ENCODE measurements around the gene DUOX2. TPM values are rescaled to one million over a fixed set of nuclear protein-coding genes. Genes with fewer than 3 reads are reported as not detected.

Gene DUOX2
- total RNA-seq, 1 experiment from 2014 or later: 0.44 TPM

GRCh38 chr15:45134682-45135604 lies 21.0 kb upstream of the DUOX2 start:
- Histone ChIP-seq H3K4me2 (ENCODE audit: low read length) (no peak overlapping the region), H3K36me3 (ENCODE audit: control insufficient read depth in 1 of 2, insufficient read depth in 2 of 2, low read length in 2 of 2) (peaks cover 0 to 5% of the 10 kb centered on the region in 2 experiments; a peak in 1 of 4 replicates), H3K9ac (ENCODE audit: low read length) (no peak overlapping the region), H3K9me2 (ENCODE audit: insufficient read depth) (no peaks in the 10 kb centered on the region), H3K4me3 (replicated peaks in 1 of 2; ENCODE audit: low read depth in 1 of 2, low read length in 2 of 2) (no peak overlapping the region), H3K27me3 (ENCODE audit: insufficient read depth, low read length) (no peaks in the 10 kb centered on the region), H4K20me1 (ENCODE audit: insufficient read depth) (no peaks in the 10 kb centered on the region), H3K4me1 (ENCODE audit: control insufficient read depth in 1 of 2, insufficient read depth in 2 of 2, low read length in 2 of 2) (peaks cover 6 to 7% of the 10 kb centered on the region in 2 experiments; a peak in 3 of 4 replicates), H3K79me2 (ENCODE audit: insufficient read depth, low read length) (no peaks in the 10 kb centered on the region), H3K9me3 (ENCODE audit: control insufficient read depth in 1 of 2, insufficient read depth in 1 of 2, low read depth in 1 of 2, low read length in 2 of 2) (no peaks in the 10 kb centered on the region), H3K27ac (ENCODE audit: low read depth, low read length) (no peak overlapping the region), H2AFZ (ENCODE audit: low read depth, low read length, poor library complexity, severe bottlenecking) (no peak overlapping the region)
- no TSS peak for BruUV-seq (replicated peaks)
- TF ChIP-seq JUND (IDR thresholded peaks at IDR 0.05) (no peak), ZFX (IDR thresholded peaks at IDR 0.05) (no peak), SRF (IDR thresholded peaks at IDR 0.05; ENCODE audit: low read depth) (no peak)
- DNase-seq (ENCODE audit: low read depth, low spot score): no peak
- RAD21 ChIA-PET (ENCODE audit: low non-redundant PET in 1 of 2, low total read pairs in 2 of 2, uncharacterized antibody in 2 of 2, unreplicated experiment in 2 of 2): no interaction called here
- no peak for ATAC-seq
- CTCF ChIA-PET: no interaction called here
- intact Hi-C loops (cut with micrococcal nuclease): no loop called here
- POLR2A ChIA-PET: no interaction called here

GRCh38 chr15:45134046-45134445 lies 20.1 kb upstream of the DUOX2 start:
- Histone ChIP-seq H3K27ac (ENCODE audit: low read depth, low read length) (no peak overlapping the region), H3K4me3 (replicated peaks in 1 of 2; ENCODE audit: low read depth in 1 of 2, low read length in 2 of 2) (no peak overlapping the region), H3K9me3 (ENCODE audit: control insufficient read depth in 1 of 2, insufficient read depth in 1 of 2, low read depth in 1 of 2, low read length in 2 of 2) (no peaks in the 10 kb centered on the region), H3K9ac (ENCODE audit: low read length) (no peak overlapping the region), H3K9me2 (ENCODE audit: insufficient read depth) (no peaks in the 10 kb centered on the region), H3K79me2 (ENCODE audit: insufficient read depth, low read length) (no peaks in the 10 kb centered on the region), H3K36me3 (ENCODE audit: control insufficient read depth in 1 of 2, insufficient read depth in 2 of 2, low read length in 2 of 2) (peaks cover 0 to 3% of the 10 kb centered on the region in 2 experiments; a peak in 1 of 4 replicates), H2AFZ (ENCODE audit: low read depth, low read length, poor library complexity, severe bottlenecking) (no peak overlapping the region), H3K4me2 (ENCODE audit: low read length) (no peak overlapping the region), H3K27me3 (ENCODE audit: insufficient read depth, low read length) (no peaks in the 10 kb centered on the region), H3K4me1 (ENCODE audit: control insufficient read depth in 1 of 2, insufficient read depth in 2 of 2, low read length in 2 of 2) (peaks cover 7 to 12% of the 10 kb centered on the region in 2 experiments; a peak in 3 of 4 replicates), H4K20me1 (ENCODE audit: insufficient read depth) (no peaks in the 10 kb centered on the region)
- TF ChIP-seq SP1 (IDR thresholded peaks at IDR 0.05; ENCODE audit: low read depth) (no peak), SIN3A (IDR thresholded peaks at IDR 0.05; ENCODE audit: low read depth) (no peak), JUND (IDR thresholded peaks at IDR 0.05) (no peak), CTCF (IDR thresholded peaks at IDR 0.05 in 2 of 3, conservative IDR thresholded peaks at IDR 0.05 in 1 of 3; ENCODE audit: borderline replicate concordance in 1 of 3, insufficient read depth in 1 of 3, low read depth in 2 of 3, low read length in 2 of 3) (no peak), CEBPB (IDR thresholded peaks at IDR 0.05; ENCODE audit: low read depth) (no peak), ELF1 (IDR thresholded peaks at IDR 0.05; ENCODE audit: borderline replicate concordance, low read depth) (no peak), CBX3 (IDR thresholded peaks at IDR 0.05; ENCODE audit: low read depth) (no peak), ZNF274 (IDR thresholded peaks at IDR 0.05; ENCODE audit: low read depth, low read length) (no peak), RAD21 (IDR thresholded peaks at IDR 0.05; ENCODE audit: low read depth) (no peak), ZBTB33 (IDR thresholded peaks at IDR 0.05; ENCODE audit: extremely low read depth, insufficient replicate concordance, low read length) (no peak), ZFX (IDR thresholded peaks at IDR 0.05) (no peak), SRF (IDR thresholded peaks at IDR 0.05; ENCODE audit: low read depth) (no peak), FOSL1 (IDR thresholded peaks at IDR 0.05; ENCODE audit: low read depth) (no peak), YY1 (IDR thresholded peaks at IDR 0.05; ENCODE audit: extremely low read depth, insufficient replicate concordance, low read depth, low read length) (no peak), EZH2 (IDR thresholded peaks at IDR 0.05) (no peak), EGR1 (IDR thresholded peaks at IDR 0.05; ENCODE audit: low read depth) (no peak), POLR2A (IDR thresholded peaks at IDR 0.05; ENCODE audit: borderline replicate concordance, extremely low read depth, insufficient read depth, insufficient read length) (no peak), EZH2phosphoT487 (IDR thresholded peaks at IDR 0.05; ENCODE audit: borderline replicate concordance) (no peak)
- POLR2A ChIA-PET: no interaction called here
- no peak for DNase-seq (ENCODE audit: low read depth, low spot score)
- intact Hi-C loops (cut with micrococcal nuclease): no loop called here
- CTCF ChIA-PET: no interaction called here
- BruUV-seq (replicated peaks): no TSS peak
- RAD21 ChIA-PET (ENCODE audit: low non-redundant PET in 1 of 2, low total read pairs in 2 of 2, uncharacterized antibody in 2 of 2, unreplicated experiment in 2 of 2): no interaction called here
- no peak for ATAC-seq

Data from HCT116 (cell line).